Adrenal gland (tissue), 5 donors: ENCODE data around the gene RASA2.

Experiments used
- POLR2A ChIP-seq, 2 donors: fragments of 450-650 bp; IDR thresholded peaks; one replicate each; pipeline ENCODE4 v1.6.1; 2017; ENCODE audit warnings: antibody characterized with exemption in 2 of 2, mild to moderate bottlenecking in 2 of 2, moderate library complexity in 1 of 2
- TF ChIP-seq, protein P1 (sequence below), 6 experiments: fragments of 450-650 bp in 4 of 6; fragments of 200-600 bp in 2 of 6; sonication (generic) in 1 of 6; IDR thresholded peaks; 1 replicate in 5 of 6; 2 replicates in 1 of 6; pipeline versions ENCODE4 v1.5.1 to v1.8.0; 2016 to 2021; ENCODE audit warnings: antibody characterized with exemption in 6 of 6, mild to moderate bottlenecking in 2 of 6, moderate library complexity in 1 of 6
- donor health status: DM: no; HTN: no; CAD: no.

DNA sequence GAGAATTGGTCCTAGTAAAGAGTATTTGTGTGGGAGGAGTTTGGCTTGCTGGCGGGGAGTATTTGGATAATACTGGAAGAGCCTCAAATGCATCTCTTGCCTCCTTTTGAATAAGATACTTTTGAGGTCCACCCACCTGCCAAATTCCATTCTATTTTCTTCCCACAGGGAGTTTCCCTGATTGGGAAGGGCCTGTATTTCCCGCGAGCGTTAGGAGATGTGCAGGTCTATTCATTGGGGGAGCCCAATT is 406 bp upstream of the RASA2 start:
- TF ChIP-seq, protein P1, sequence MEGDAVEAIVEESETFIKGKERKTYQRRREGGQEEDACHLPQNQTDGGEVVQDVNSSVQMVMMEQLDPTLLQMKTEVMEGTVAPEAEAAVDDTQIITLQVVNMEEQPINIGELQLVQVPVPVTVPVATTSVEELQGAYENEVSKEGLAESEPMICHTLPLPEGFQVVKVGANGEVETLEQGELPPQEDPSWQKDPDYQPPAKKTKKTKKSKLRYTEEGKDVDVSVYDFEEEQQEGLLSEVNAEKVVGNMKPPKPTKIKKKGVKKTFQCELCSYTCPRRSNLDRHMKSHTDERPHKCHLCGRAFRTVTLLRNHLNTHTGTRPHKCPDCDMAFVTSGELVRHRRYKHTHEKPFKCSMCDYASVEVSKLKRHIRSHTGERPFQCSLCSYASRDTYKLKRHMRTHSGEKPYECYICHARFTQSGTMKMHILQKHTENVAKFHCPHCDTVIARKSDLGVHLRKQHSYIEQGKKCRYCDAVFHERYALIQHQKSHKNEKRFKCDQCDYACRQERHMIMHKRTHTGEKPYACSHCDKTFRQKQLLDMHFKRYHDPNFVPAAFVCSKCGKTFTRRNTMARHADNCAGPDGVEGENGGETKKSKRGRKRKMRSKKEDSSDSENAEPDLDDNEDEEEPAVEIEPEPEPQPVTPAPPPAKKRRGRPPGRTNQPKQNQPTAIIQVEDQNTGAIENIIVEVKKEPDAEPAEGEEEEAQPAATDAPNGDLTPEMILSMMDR (IDR thresholded peaks at IDR 0.05): no peak
- no peak for TF ChIP-seq POLR2A (IDR thresholded peaks at IDR 0.05)
